ENCODE results near the gene MAU2. TPM values are rescaled to one million over a fixed set of nuclear protein-coding genes. Genes with fewer than 3 reads are reported as not detected.

Gene MAU2
- 100 to 1,000 TPM; 129 to 130 TPM for total RNA-seq
- 108 to 135 reads per million in 2 donors for total RNA-seq

GRCh38 chr19:19320361-19321140 is at the start of gene MAU2, which contains the start of gene SUGP1:
Gene MAU2 (plus strand): TSS chr19:19320829. CDS start chr19:19320860, 31 bp downstream.
Gene SUGP1 (minus strand): TSS chr19:19320509. CDS start chr19:19320496, 13 bp downstream.
- Mint-ChIP-seq H3K4me1 (peaks cover 18% of the 10 kb centered on the region), H3K27ac (peak within 1 kb of the TSS; percentile 95), H3K36me3 (ENCODE audit: low read depth) (peaks cover 2% of the 10 kb centered on the region), H3K4me3 (peak within 1 kb of the TSS; percentile 93), H3K27me3 (no peaks in the 10 kb centered on the region)
- ATAC-seq = peak; percentile 89
- peak; percentile 82 to 86 (median 85) for DNase-seq
- no peaks in the 10 kb centered on the region for H3K9me3 ChIP-seq (ENCODE audit: control insufficient read depth, low read length, poor library complexity, severe bottlenecking)

GRCh38 chr19:19271828-19272599 is 48.6 kb upstream of the MAU2 start:
- DNase-seq (no peak), ATAC-seq (no peak)
- H3K9me3 ChIP-seq (ENCODE audit: control insufficient read depth, low read length, poor library complexity, severe bottlenecking) = no peaks in the 10 kb centered on the region
- Mint-ChIP-seq H3K27ac (no peak overlapping the region), H3K27me3 (peaks cover 8% of the 10 kb centered on the region), H3K36me3 (ENCODE audit: low read depth) (peaks cover 2% of the 10 kb centered on the region), H3K4me1 (peaks cover 14% of the 10 kb centered on the region), H3K4me3 (peak overlapping the region; percentile 28)

- H3K9me3 ChIP-seq (ENCODE audit: control insufficient read depth, low read length, poor library complexity, severe bottlenecking) = no peaks in the 10 kb centered on the region
- H3K4me1 Mint-ChIP-seq = peaks cover 14% of the 10 kb centered on the region
- ATAC-seq (no peak), DNase-seq (no peak)
- H3K4me3 Mint-ChIP-seq = no peak overlapping the region
- H3K36me3 Mint-ChIP-seq (ENCODE audit: low read depth) = peaks cover 2% of the 10 kb centered on the region
- peaks cover 8% of the 10 kb centered on the region for H3K27me3 Mint-ChIP-seq
- H3K27ac Mint-ChIP-seq = no peak overlapping the region
Measured at GRCh38 chr19:19274146-19274545, 46.5 kb upstream of the MAU2 start.

GRCh38 chr19:19274716-19275565 is 45.7 kb upstream of the MAU2 start:
- H3K4me3 Mint-ChIP-seq = no peak overlapping the region
- H3K4me1 Mint-ChIP-seq = peaks cover 14% of the 10 kb centered on the region
- H3K27me3 Mint-ChIP-seq = peaks cover 8% of the 10 kb centered on the region
- no peaks in the 10 kb centered on the region for H3K9me3 ChIP-seq (ENCODE audit: control insufficient read depth, low read length, poor library complexity, severe bottlenecking)
- no peak for ATAC-seq
- H3K36me3 Mint-ChIP-seq (ENCODE audit: low read depth) = peaks cover 2% of the 10 kb centered on the region
- no peak overlapping the region for H3K27ac Mint-ChIP-seq
- no peak for DNase-seq

DNA sequence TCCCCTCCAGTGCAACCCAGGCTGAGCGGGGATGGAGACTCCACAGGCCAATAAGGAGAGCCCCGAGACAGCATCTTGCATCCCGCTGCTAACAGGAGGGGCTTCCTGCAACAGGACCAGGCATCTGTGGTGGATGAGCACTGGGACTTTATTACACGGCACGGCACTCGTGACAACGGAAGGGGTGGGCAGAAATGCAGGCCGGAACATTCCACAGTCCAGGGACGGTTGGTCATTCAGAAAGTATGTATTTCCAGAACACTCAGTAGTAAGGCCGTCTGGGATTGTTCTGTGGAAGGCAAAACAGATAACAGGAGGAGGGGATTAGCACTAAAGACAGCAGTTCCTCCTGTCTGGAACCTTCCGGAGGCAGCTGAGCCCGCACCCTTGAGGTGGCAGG is 44.2 kb upstream of the MAU2 start:
- Mint-ChIP-seq H3K36me3 (ENCODE audit: low read depth) (peaks cover 2% of the 10 kb centered on the region), H3K4me1 (peaks cover 14% of the 10 kb centered on the region), H3K4me3 (no peak overlapping the region), H3K27ac (no peak overlapping the region), H3K27me3 (peaks cover 8% of the 10 kb centered on the region)
- no peak for DNase-seq
- ATAC-seq = no peak
- no peaks in the 10 kb centered on the region for H3K9me3 ChIP-seq (ENCODE audit: control insufficient read depth, low read length, poor library complexity, severe bottlenecking)

DNA sequence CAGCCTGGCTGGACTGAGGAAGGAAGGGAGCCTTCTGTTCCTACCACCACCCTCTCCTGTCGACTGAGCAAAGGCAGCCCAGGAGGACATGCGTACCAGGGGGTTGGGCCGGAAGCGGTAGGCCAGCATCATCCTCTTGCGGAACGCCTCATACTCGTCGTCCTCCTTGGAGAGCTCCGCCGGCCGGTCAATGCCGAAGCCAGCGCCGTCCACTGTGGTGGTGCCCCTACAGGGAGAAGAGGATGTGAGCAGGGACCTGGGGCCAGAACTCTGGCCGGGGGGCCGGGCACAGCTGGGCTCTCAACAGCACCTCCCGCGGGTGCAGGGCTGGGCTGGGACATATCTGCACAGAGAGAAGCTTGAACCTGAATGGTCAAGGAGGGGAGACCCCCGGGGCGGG is 43.8 kb upstream of the MAU2 start:
- peaks cover 2% of the 10 kb centered on the region for H3K36me3 Mint-ChIP-seq (ENCODE audit: low read depth)
- no peak for DNase-seq
- no peak for ATAC-seq

DNA sequence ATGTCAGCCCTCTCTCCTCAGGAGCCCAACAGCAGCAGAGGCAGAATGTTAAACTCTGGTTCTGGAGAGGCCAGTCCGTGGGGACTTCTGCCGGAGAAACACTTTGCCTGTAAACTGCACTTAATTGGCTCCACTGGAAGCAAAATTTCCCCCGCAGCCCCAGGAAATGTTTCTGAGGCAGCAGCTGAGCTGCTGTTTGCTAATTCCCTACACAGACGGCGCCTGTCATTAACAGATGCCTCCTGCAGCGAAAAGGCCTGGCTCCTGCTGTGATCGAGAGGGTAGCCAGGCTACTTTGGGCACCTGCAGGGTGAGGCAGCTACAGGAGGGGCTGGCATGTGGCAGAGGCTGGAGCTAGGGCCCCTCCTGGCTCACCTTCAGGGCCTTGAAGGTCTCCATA is 42.3 kb upstream of the MAU2 start:
- Mint-ChIP-seq H3K4me1 (peaks cover 10% of the 10 kb centered on the region), H3K36me3 (ENCODE audit: low read depth) (peaks cover 2% of the 10 kb centered on the region), H3K4me3 (no peak overlapping the region), H3K27ac (no peak overlapping the region), H3K27me3 (peaks cover 8% of the 10 kb centered on the region)
- DNase-seq (no peak), ATAC-seq (no peak)
- no peaks in the 10 kb centered on the region for H3K9me3 ChIP-seq (ENCODE audit: control insufficient read depth, low read length, poor library complexity, severe bottlenecking)

More for the DNA sequence above, 43.8 kb upstream of the MAU2 start:
- Mint-ChIP-seq H3K27me3 (peaks cover 8% of the 10 kb centered on the region), H3K4me1 (peaks cover 12% of the 10 kb centered on the region), H3K27ac (no peak overlapping the region), H3K4me3 (no peak overlapping the region)
- no peaks in the 10 kb centered on the region for H3K9me3 ChIP-seq (ENCODE audit: control insufficient read depth, low read length, poor library complexity, severe bottlenecking)

GRCh38 chr19:19279062-19279612 is 41.5 kb upstream of the MAU2 start:
- Mint-ChIP-seq H3K27ac (no peak overlapping the region), H3K27me3 (no peaks in the 10 kb centered on the region), H3K4me1 (peaks cover 2% of the 10 kb centered on the region), H3K36me3 (ENCODE audit: low read depth) (peaks cover 4% of the 10 kb centered on the region), H3K4me3 (no peak overlapping the region)
- H3K9me3 ChIP-seq (ENCODE audit: control insufficient read depth, low read length, poor library complexity, severe bottlenecking) = no peaks in the 10 kb centered on the region
- DNase-seq = no peak
- ATAC-seq = no peak

GRCh38 chr19:19279853-19280252 is 40.8 kb upstream of the MAU2 start:
- DNase-seq (no peak), ATAC-seq (no peak)
- H3K4me3 Mint-ChIP-seq = no peak overlapping the region
- H3K4me1 Mint-ChIP-seq = peaks cover 3% of the 10 kb centered on the region
- no peaks in the 10 kb centered on the region for H3K9me3 ChIP-seq (ENCODE audit: control insufficient read depth, low read length, poor library complexity, severe bottlenecking)
- peaks cover 9% of the 10 kb centered on the region for H3K36me3 Mint-ChIP-seq (ENCODE audit: low read depth)
- H3K27ac Mint-ChIP-seq = no peak overlapping the region
- H3K27me3 Mint-ChIP-seq = no peaks in the 10 kb centered on the region

GRCh38 chr19:19280561-19280960 is 40.1 kb upstream of the MAU2 start:
- no peak for ATAC-seq
- H3K4me1 Mint-ChIP-seq = peaks cover 4% of the 10 kb centered on the region

DNA sequence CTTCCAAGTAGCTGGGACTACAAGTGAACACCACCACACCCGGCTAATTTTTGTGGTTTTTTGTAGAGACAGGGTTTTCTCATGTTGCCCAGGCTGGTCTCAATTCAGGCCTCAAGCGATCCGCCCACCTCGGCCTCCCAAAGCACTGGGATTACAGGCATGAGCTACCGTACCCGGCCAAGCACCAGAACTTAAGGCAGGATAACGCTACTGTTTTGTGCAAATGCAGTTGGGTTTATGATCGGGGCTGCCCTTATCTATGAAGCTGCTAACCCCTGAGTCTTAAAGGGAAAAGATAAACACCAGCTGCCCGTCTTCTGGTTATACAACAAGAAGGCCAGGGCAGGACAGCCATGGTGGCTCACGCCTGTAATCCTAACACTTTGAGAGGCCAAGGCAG is 34.9 kb upstream of the MAU2 start:
- Mint-ChIP-seq H3K4me1 (peaks cover 4% of the 10 kb centered on the region), H3K4me3 (no peak overlapping the region), H3K36me3 (ENCODE audit: low read depth) (peaks cover 11% of the 10 kb centered on the region), H3K27ac (no peak overlapping the region), H3K27me3 (no peaks in the 10 kb centered on the region)
- DNase-seq (no peak), ATAC-seq (no peak)
- no peaks in the 10 kb centered on the region for H3K9me3 ChIP-seq (ENCODE audit: control insufficient read depth, low read length, poor library complexity, severe bottlenecking)

More at GRCh38 chr19:19280561-19280960, 40.1 kb upstream of the MAU2 start:
- no peak for DNase-seq
- Mint-ChIP-seq H3K27ac (no peak overlapping the region), H3K4me3 (no peak overlapping the region), H3K36me3 (ENCODE audit: low read depth) (peaks cover 9% of the 10 kb centered on the region), H3K27me3 (no peaks in the 10 kb centered on the region)
- no peaks in the 10 kb centered on the region for H3K9me3 ChIP-seq (ENCODE audit: control insufficient read depth, low read length, poor library complexity, severe bottlenecking)

DNA sequence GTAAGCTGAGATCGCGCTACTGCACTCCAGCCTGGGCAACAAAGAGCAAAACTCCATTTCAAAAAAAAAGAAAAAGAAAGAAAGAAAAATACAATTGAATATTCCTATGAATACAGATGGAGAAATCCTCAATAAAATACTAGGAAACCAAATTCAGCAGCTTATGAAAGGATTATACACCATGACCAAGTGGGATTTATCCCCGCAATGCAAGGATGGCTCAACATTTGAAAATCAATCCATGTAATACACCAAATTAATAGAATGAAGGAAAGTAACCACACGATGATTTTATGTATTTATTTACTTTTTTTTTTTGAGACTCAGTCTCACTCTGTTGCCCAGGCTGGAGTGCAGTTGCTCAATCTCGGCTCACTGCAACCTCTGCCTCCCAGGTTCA is 28.0 kb upstream of the MAU2 start:
- no peaks in the 10 kb centered on the region for H3K4me1 Mint-ChIP-seq
- H3K27ac Mint-ChIP-seq = no peak overlapping the region
- no peak overlapping the region for H3K4me3 Mint-ChIP-seq
- peaks cover 4% of the 10 kb centered on the region for H3K36me3 Mint-ChIP-seq (ENCODE audit: low read depth)
- ATAC-seq (no peak), DNase-seq (no peak)
- no peaks in the 10 kb centered on the region for H3K27me3 Mint-ChIP-seq
- peaks cover 3% of the 10 kb centered on the region for H3K9me3 ChIP-seq (ENCODE audit: control insufficient read depth, low read length, poor library complexity, severe bottlenecking)
